Adrenal gland (tissue), 12 donors: Measurements from ENCODE around the gene WNT5A. TPM values are rescaled to one million over a fixed set of nuclear protein-coding genes. Genes with fewer than 3 reads are reported as not detected.

ENCODE experiments used
- DNase-seq, 7 donors: peaks; one replicate each; pipeline ENCODE4 v3.0.0-alpha.2; 2019 to 2020
- H3K27ac ChIP-seq, 5 donors: fragments of 200-600 bp; sonication (generic) in 4 of 5; 1 replicate in 3 of 5; 2 replicates in 2 of 5; pipeline versions ENCODE4 v1.5.1 to v1.8.0; 2016 to 2020; ENCODE audit warnings: mild to moderate bottlenecking in 1 of 5
- H3K27me3 ChIP-seq: fragments of 200-600 bp; 2 replicates; pipeline ENCODE4 v1.8.0; 2021
- H3K36me3 ChIP-seq, 2 donors: fragments of 200-600 bp; replicated peaks in 1 of 2; 1 replicate in 1 of 2; 2 replicates in 1 of 2; pipeline versions ENCODE4 v1.5.1 to v1.8.0; 2018 to 2022
- H3K4me1 ChIP-seq, 2 donors: fragments of 200-600 bp; replicated peaks in 1 of 2; 1 replicate in 1 of 2; 2 replicates in 1 of 2; pipeline versions ENCODE4 v1.5.1 to v1.8.0; 2018 to 2021
- H3K4me3 ChIP-seq, 4 donors: fragments of 200-600 bp; sonication (generic) in 3 of 4; one replicate each; pipeline ENCODE4 v1.5.1; 2016 to 2018
- H3K9me3 ChIP-seq, 3 donors: fragments of 200-600 bp; sonication (generic) in 1 of 3; replicated peaks in 1 of 3; 1 replicate in 2 of 3; 2 replicates in 1 of 3; pipeline versions ENCODE4 v1.5.1 to v1.8.0; 2016 to 2021
- CTCF ChIP-seq, 6 experiments: fragments of 450-650 bp in 4 of 6; fragments of 200-600 bp in 2 of 6; sonication (generic) in 1 of 6; IDR thresholded peaks; 1 replicate in 5 of 6; 2 replicates in 1 of 6; pipeline versions ENCODE4 v1.5.1 to v1.8.0; 2016 to 2021; ENCODE audit warnings: antibody characterized with exemption in 6 of 6, mild to moderate bottlenecking in 2 of 6, moderate library complexity in 1 of 6
- POLR2A ChIP-seq, 2 donors: fragments of 450-650 bp; IDR thresholded peaks; one replicate each; pipeline ENCODE4 v1.6.1; 2017; ENCODE audit warnings: antibody characterized with exemption in 2 of 2, mild to moderate bottlenecking in 2 of 2, moderate library complexity in 1 of 2
- WGBS, 4 donors: extraction: QIAGEN DNeasy Blood & Tissue Kit in 2 of 4; methylation state at CpG; one replicate each; pipeline versions ENCODE4 v1.1.5 to v1.1.7; 2013 to 2017; 5-methylcytosine and 5-hydroxymethylcytosine counted together
- intact Hi-C, 2 donors: fragments of 100-400 bp; cut with DNase I; formaldehyde crosslinking; loops; one replicate each; pipeline versions ENCODE4 v1.14.1 to v1.15.0; 2022 to 2023
- polyA plus RNA-seq, 3 donors: library from polyadenylated mRNA; stranded (reverse); fragments of 200-250 nt in 2 of 3; fragments of 350-450 nt in 1 of 3; fragmentation: Illumina TruSeq in 1 of 3; extraction: RNeasy Lipid Tissue Mini Kit (QIAGEN cat#74804) in 1 of 3; gene quantifications; one replicate each; pipeline ENCODE4 v1.2.3, GENCODE V29; 2013 to 2014
- total RNA-seq, 9 donors: library from RNA; depleted of rRNA in 4 of 9; stranded (reverse); fragments of >200 nt in 4 of 9; fragments of 120-200 nt in 1 of 9; fragmentation: NEBNext Ultra II Directional in 1 of 9; extraction: Animal tissue kit (Norgen Biotek cat#: 25700) in 1 of 9; gene quantifications; one replicate each; pipeline versions ENCODE4 v1.1.0 to v1.2.4, GENCODE V29; 2013 to 2023
- donor health status: healthy with polysubstance abuse.
- donor health status: Bipolar disorder and iron deficiency.
- donor health status: DM: yes; HTN: yes; CAD: no.
- donor health status: DM: no; HTN: no; CAD: no.
- donor health status: DM: no; HTN: no; CAD: no.
- donor health status: DM: yes; HTN: yes; CAD: no.

WNT5A gene
- total and polyA plus RNA-seq, 12 donors = 0.54 to 16.2 (median 2.9) TPM

GRCh38 chr3:55443346-55443745 is 43.8 kb downstream of the WNT5A start:
- Histone ChIP-seq H3K36me3 (no peaks in the 10 kb centered on the region), H3K4me1 (no peaks in the 10 kb centered on the region), H3K9me3 (no peaks in the 10 kb centered on the region), H3K27me3 (no peaks in the 10 kb centered on the region), H3K27ac (no peak overlapping the region), H3K4me3 (no peak overlapping the region)
- intact Hi-C loops = no loop called here
- DNase-seq = no peak
- WGBS, 4 donors = 77 to 87% (median 82%) methylated on average over 3 of the region's 3 CpGs
- TF ChIP-seq CTCF (IDR thresholded peaks at IDR 0.05) (no peak), POLR2A (IDR thresholded peaks at IDR 0.05) (no peak)

GRCh38 chr3:55442861-55443260 is 44.2 kb downstream of the WNT5A start:
- WGBS, 4 donors = 33 to 58% (median 42%) methylated on average over 3 of the region's 3 CpGs

GRCh38 chr3:55441499-55441898 is 45.6 kb downstream of the WNT5A start:
- intact Hi-C loops = no loop called here
- no peaks in the 10 kb centered on the region for H3K9me3 ChIP-seq
- no peaks in the 10 kb centered on the region for H3K4me1 ChIP-seq
- no peaks in the 10 kb centered on the region for H3K27me3 ChIP-seq
- TF ChIP-seq POLR2A (IDR thresholded peaks at IDR 0.05) = no peak
- no peak for TF ChIP-seq CTCF (IDR thresholded peaks at IDR 0.05)
- 77 to 83% (median 82%) methylated on average over 4 of the region's 4 CpGs for WGBS, 4 donors
- H3K36me3 ChIP-seq = no peaks in the 10 kb centered on the region
- H3K4me3 ChIP-seq = no peak overlapping the region
- DNase-seq = no peak
- H3K27ac ChIP-seq = no peak overlapping the region

More at GRCh38 chr3:55442861-55443260, 44.2 kb downstream of the WNT5A start:
- no peaks in the 10 kb centered on the region for H3K9me3 ChIP-seq
- no peak for TF ChIP-seq POLR2A (IDR thresholded peaks at IDR 0.05)
- TF ChIP-seq CTCF (IDR thresholded peaks at IDR 0.05) = no peak
- H3K27me3 ChIP-seq = no peaks in the 10 kb centered on the region
- no peak overlapping the region for H3K4me3 ChIP-seq
- no peaks in the 10 kb centered on the region for H3K4me1 ChIP-seq
- no peaks in the 10 kb centered on the region for H3K36me3 ChIP-seq
- intact Hi-C loops = no loop called here
- H3K27ac ChIP-seq = no peak overlapping the region
- no peak for DNase-seq

- DNase-seq = no peak
- intact Hi-C loops = no loop called here
Observed at GRCh38 chr3:55440104-55440708, 46.9 kb downstream of the WNT5A start.

More at GRCh38 chr3:55440104-55440708, 46.9 kb downstream of the WNT5A start:
- TF ChIP-seq POLR2A (IDR thresholded peaks at IDR 0.05) (no peak), CTCF (IDR thresholded peaks at IDR 0.05) (no peak)
- Histone ChIP-seq H3K27ac (no peak overlapping the region), H3K4me1 (no peaks in the 10 kb centered on the region), H3K36me3 (no peaks in the 10 kb centered on the region), H3K9me3 (no peaks in the 10 kb centered on the region), H3K4me3 (no peak overlapping the region), H3K27me3 (no peaks in the 10 kb centered on the region)
- WGBS, 4 donors = 54 to 81% (median 70%) methylated on average over 2 of the region's 2 CpGs
